Stimulated activated CD4-positive, alpha-beta T cell treated with anti-CD3 and anti-CD28 coated beads, Interleukin-4, amount 100 ng/mL, for 24 hours (primary cell): ENCODE measurements around the gene TTC12.

Source experiments
- DNase-seq: peaks from one replicate; pipeline ENCODE4 v3.0.0-alpha.2; 2020

The TTC12 gene, protein sequence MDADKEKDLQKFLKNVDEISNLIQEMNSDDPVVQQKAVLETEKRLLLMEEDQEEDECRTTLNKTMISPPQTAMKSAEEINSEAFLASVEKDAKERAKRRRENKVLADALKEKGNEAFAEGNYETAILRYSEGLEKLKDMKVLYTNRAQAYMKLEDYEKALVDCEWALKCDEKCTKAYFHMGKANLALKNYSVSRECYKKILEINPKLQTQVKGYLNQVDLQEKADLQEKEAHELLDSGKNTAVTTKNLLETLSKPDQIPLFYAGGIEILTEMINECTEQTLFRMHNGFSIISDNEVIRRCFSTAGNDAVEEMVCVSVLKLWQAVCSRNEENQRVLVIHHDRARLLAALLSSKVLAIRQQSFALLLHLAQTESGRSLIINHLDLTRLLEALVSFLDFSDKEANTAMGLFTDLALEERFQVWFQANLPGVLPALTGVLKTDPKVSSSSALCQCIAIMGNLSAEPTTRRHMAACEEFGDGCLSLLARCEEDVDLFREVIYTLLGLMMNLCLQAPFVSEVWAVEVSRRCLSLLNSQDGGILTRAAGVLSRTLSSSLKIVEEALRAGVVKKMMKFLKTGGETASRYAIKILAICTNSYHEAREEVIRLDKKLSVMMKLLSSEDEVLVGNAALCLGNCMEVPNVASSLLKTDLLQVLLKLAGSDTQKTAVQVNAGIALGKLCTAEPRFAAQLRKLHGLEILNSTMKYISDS

DNA sequence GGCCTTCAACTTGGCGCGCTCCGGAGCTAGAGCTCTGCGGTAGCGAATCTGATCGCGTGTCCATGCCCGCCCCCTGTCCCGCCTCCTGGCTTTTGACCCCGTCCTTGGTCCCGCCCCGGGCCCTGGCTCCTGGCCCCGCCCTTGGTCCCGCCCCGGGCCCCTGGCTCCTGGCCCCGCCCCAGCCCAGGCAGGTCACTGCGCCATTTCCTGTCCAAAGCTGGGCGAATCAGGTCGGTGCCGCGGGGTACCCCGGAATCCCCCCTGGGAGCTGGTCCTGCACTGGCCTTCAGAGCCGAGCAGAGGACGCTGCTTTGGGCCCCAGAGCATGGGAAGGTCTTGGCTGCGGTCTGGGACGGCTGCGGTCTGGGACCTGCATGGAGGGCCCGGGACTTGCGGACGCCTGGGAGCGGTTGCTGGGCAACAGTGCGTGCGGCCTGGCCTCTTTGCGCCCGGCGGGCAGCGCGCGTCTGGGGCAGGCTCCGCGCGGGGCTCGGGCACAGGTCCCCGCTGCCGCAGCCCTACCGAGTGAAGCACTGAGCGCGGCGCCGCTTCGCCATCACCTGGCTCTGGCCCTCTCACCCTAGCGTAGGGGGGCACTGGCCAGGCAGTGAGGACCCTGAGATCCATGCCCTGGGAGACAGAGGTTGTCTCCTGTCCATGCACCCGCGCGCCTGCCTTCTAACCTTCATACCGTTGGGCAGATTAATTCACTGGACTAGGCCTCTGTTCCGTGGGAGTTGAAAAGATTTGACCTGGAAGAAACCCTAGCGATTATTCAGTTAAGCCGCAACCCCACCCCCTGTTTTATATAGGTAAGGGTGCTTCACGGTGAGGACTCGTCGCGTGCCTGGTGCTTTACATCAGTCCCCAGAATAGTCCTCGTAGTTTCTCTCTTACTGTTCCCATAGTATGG is at the start of gene TTC12:
Gene TTC12, plus strand, starts transcription at position 195 of the 913 bp plus-strand sequence. CDS start 1,675 bp downstream, outside the sequence.
- DNase-seq = peak; percentile 93

DNA sequence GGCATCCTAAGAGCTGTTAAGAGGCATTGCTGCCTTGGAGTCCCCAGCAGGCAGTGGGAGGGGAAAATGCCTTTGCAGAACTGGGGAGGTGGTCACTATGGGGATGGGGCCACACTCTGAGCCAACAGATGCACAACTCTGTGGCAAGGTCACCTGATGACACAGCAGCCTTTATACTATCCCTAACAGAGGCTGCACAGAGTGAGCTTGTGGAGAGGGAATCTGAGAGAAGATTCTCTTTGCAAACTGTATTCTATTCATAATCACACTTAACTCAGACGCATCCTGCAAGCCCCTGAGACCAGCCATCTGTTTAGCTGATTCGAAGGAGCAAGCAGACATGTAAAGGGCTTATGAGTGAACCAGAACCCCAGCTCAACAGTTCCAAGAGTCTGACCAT is 49.0 kb upstream of the TTC12 start:
- DNase-seq = no peak

DNA sequence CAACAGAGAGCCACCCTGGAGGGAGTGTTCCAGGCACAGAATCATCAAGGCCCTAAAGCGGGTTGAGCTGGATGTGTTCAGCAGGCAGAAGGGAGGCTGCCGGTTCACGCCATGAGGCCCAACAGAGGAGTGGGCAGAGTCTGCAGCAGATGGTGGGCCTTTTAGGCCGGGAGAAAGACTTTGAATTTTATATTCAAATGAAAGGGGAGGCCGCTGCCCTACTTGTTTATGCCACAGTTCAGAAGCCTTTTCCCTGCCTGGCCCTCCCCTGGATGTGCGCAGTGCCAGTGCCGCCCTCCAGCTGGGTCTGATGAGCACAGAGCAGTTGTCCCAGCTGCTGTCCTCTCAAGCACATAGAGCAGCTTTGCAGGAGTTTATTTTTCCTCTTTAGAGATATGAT is 46.9 kb upstream of the TTC12 start:
- DNase-seq = no peak

DNA sequence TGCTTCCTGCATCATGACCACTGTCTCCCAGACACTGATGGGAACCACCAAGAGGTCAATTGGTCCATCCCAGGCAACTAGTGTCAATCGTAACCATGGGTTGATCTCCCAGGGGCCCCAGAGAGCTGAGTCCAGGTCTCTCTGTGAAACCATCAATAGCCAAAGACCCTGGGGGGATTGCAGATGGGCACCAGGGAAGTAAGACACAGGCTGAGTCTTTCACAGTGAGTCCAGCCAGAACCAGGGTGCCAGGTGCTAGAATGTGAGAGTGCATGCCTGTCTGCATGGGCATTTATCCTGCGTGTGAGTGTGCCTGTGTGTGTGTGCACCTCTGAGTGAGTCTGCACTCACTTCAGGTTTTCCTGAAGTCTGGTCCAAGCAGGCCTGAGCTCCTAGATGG is 45.3 kb upstream of the TTC12 start:
- DNase-seq = no peak

DNA sequence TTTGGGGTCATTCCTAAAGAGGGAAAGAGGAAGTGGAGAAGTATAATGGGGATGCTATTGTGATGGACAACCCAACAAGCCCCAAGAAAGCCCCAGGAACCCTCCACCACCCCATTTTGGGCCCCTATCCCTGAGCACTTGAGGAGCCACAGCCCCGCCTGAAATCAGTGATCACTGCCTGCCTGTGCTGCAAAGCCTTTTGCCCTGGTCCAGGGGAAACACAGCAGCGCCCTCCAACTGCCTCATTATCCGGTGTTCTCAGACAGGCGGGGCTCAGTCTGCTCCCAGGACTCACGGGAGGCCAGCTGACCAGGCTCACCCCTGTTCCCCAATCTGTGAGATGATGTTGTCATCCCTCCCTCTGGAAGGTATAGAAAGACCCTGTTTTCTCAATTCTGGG is 44.7 kb upstream of the TTC12 start:
- DNase-seq = no peak

DNA sequence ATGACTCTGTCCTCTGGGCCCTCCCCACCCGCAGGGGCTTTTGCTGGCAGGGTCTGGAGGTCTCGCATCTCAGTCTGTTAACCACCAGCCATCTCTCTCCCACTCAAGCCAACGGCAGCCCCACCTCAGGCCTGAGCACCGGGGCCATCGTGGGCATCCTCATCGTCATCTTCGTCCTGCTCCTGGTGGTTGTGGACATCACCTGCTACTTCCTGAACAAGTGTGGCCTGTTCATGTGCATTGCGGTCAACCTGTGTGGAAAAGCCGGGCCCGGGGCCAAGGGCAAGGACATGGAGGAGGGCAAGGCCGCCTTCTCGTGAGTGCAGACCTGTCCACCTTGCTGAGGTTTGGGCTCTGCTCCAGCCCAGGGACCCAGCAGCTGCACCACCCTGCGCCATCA is 44.3 kb upstream of the TTC12 start:
- DNase-seq = no peak

DNA sequence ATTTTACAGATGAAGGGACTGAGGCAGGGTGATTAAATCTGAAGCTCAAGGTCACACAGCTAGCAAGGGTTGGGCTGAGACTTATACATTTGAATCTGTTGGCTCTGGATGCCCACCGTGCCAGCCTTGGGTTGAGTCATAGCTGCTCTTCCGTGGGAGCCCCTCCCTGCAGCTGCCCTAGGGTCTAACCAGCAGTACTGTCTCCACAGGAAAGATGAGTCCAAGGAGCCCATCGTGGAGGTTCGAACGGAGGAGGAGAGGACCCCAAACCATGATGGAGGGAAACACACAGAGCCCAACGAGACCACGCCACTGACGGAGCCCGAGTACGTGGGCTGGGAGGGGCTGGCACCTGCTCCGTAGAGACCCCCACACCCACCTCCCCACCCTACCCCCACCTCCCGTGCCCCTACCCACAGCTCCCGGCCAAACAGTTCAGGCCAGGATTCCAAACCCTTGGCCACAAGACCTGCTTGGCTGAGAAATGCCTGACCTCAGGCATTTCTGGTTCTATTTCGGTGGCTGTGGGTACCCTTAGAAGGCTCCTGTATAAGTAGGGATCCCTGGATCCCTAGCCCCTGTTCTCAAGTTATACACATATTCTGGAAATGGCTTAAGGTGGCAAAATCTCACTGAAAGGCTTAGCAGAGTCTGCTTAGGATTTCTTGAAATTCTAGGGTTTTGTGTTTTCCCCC is 42.7 kb upstream of the TTC12 start:
- DNase-seq = no peak

DNA sequence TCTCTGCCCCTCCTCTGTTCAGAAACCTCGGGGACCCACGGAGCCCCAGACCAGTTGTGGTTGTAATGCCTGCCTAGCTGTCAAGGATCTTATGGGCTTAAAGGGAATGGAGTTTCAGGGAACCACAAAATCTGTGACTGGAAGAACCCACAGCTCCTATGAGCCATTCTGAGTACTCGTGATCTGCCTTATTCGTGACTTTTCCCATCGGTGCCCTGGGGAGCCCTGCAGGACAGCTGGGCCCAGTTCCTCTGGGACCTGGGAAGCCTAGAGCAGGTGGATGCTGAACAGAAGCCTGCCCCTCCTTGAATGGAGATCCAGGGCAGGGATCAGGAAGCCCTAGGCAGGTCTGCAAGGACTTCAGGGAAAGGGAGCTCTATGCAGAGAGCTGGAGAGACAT is 42.1 kb upstream of the TTC12 start:
- DNase-seq = no peak

DNA sequence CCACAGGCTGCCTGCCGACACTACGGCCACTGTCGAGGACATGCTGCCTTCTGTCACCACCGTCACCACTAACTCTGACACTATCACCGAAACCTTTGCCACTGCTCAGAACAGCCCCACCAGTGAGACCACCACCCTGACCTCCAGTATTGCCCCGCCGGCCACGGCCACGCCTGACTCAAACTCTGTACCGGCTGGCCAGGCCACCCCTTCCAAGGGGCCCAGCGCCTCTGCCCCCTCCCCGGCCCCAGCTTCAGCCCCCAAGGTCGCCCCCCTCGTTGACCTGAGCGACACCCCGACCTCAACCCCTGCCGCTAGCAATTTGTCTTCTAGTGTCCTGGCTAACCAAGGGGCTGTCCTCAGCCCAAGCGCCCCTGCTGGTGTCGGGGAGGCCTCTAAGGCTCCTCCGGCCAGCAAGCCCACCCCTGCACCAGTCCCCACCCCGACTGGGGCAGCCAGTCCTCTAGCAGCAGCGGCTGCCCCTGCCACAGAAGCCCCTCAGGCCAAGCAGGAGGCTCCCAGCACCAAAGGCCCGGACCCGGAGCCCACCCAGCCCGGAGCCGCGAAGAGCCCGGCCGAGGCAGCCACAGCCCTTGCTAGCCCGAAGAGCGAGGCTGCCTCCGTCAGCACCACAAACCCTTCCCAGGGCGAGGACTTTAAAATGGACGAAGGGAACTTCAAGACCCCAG is 41.3 kb upstream of the TTC12 start:
- DNase-seq = no peak

DNA sequence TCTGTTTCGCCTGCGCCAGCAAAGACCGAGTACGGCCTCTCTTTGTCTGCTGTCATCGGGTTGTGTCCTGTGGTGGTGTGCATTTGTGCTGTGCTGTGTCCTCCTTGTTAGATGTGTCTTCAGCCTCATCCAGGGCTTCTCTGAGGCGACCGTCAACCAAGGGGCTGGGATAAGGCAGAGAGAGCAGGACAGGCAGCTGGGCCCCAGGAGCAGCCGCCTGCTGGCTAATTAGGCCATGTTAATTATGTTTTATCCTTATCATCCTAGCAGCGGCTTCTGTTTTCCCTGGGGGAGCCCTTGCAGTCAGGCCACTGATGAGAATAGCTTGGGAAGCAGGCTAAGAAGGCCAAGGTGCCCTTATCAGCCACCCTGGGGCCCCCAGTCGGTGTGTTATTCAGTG is 40.7 kb upstream of the TTC12 start:
- DNase-seq = no peak

DNA sequence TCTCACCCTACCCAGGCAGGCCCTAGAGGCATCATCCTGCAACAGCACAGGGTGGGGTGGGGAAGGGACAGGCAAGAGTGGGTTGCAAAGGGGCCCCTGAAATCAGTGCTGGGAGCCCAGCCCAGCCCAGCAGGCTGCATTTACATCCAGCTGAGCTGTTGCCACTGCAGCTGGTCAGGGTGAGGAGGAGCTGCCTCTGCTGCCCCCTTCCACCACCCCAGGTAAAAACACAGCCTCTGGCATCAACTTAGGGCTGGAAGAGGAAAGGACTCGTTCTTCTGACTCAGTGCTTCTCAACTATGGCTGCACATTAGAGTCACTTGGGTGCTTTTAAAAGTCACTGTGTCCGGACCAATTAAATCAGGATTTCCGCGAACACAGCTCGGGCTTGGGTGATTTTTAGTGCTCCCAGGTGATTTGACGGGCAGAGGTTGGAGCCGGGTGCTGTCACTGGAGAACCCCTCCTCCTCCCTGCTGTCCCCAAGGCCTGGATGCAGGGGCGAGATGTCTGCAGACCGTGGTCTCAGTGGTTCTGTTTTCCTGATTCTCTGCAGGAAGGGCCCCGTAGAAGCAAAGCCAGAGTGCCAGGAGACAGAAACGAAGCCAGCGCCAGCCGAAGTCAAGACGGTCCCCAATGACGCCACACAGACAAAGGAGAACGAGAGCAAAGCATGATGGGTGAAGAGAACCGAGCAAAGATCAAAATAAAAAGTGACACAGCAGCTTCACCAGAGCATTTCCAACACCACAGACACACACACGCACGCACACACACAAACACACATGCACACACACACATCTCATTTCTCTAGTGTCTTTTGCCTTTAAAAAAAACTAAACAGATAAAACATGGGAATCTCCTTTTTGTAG is 39.4 kb upstream of the TTC12 start:
- DNase-seq = no peak

DNA sequence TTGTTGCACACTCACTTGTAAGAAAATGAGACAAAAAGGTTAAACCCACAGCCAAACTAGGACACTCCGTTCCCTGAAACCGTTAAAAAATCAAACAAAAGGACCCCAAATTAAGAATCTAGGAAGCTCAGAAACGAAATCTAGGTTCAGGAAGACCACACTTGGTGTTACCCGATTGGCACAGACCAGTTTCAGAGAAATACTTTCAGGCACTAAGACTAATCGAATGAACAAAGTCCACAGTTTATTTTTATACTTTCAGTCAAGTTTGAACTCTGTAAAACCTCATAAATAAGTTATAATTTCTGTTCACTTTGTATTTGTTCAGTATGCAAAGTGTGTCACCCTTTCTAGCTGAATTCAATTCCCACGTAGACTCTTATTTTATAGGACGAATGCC is 38.8 kb upstream of the TTC12 start:
- no peak for DNase-seq

DNA sequence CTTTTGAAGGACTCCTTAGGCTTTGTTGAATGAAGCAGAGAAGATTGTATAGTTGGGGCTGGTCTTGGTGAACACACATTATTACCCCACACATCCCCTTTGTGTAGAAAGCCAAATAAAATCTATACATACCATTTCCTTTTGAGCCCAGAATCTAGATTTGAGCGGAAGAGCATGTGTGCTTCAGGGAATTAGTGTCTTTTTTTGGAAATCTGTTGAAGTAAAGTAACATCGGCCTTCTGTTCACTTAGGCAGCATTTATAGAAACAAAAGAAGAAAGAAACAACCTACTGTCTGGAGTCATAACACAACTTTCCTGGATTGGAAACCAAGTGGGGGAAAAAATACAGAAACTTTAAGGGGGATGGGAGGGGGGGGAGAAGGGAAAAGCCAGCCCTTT is 37.9 kb upstream of the TTC12 start:
- no peak for DNase-seq

DNA sequence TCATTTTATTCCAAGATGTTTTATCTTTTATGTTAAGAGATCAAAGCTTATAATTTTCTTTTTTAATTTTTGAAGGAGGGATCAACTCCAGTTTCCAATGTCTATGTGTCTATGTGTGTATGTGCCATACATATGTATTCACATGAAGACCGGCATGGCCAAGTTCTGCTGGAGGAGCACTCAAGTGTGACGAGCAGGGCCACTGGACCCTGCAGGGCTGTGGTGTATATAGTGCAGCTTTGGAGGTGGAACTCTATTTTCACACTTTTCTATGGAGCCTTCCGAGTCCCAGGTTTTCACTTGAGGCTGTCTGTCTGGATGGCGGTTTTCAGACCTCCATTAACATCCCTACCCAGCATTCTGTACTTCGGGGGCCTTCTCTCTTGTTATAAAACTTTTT is 36.5 kb upstream of the TTC12 start:
- no peak for DNase-seq

DNA sequence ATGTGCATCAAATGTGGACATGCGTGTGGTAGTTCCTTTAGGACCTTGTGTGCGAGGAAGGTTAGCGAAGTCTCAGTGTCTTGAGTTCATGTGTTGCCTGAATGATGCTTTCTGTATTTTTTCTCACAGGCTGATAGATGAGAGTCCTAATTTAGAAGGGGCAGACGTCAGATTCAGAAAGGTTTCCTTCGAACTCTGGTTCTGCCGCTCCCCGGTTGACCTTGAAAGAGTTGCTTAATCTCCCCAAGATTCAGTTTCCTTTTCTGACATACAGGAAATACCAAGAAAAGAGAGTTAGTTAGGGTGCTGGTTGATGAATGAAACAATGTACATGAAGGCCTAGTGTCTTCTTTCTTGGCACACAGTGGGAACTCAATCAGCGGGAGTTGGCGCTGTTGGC is 35.9 kb upstream of the TTC12 start:
- no peak for DNase-seq

DNA sequence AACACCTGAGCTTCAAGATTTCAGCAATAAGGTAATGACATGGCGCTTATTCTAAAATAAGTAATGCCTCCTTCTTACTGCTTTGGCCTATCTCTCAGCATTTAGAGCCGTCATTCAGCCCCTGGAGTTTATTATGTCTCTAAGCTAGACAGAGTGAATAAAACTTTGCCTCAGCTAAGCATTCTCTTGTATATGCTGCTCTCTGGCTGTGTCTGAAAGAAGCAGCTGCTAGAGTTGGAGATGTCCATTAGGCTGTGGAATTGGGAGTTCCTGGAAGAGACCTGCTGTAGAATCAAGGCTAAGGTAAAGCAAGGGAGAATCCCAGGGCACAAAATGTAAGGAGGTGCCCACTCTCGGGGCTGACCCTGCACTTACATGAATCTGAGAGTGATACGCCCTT is 35.5 kb upstream of the TTC12 start:
- no peak for DNase-seq

DNA sequence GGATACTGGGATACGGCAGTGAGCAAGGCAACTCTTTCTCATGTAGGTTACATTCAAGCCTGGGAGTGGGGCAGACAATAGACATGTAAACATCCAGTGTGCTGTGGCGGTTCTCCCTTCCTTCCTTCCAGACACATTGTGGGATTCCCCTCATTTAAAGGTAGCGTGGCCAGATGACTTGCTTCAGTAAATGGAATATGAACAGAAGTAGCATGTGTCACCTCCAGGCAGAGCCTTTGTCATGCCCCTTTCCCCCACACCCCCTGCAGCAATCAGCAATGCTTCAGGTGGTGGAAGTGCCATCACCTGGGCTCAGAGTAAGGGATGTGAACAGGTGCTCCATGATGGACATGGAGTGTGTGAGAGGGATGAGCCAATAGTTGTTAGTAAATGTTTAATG is 34.8 kb upstream of the TTC12 start:
- no peak for DNase-seq

DNA sequence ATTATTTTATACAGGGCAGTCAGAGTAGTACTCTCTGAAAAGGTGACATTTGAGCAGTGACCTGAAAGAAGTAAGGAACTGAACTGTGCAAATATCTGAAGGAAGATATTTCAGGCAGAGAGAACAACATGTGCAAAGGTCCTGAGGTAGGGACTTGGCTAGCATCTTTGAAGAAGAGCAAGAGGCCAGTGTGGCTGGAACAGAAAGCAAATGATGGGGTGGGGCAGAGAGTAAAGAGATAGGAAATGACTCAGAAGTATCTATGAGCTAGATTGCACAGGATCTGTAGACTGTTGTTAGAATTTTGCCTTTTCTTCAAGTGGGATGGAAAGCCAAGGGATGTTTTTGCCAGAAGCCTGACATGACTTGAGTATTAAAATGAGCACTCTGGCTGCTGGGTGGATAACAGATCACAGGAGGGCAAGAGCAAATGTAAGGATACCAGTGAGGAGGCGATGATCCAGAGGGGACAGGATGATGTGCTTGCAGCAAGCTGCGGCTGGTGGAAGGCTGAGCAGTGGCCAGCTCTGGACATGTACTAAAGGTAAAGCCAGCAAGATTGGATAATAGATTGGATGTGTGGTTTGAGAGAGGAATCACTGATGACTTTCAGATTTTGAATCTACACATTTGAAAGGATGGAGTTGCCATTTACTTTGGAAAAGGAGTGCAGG is 33.2 kb upstream of the TTC12 start:
- no peak for DNase-seq

DNA sequence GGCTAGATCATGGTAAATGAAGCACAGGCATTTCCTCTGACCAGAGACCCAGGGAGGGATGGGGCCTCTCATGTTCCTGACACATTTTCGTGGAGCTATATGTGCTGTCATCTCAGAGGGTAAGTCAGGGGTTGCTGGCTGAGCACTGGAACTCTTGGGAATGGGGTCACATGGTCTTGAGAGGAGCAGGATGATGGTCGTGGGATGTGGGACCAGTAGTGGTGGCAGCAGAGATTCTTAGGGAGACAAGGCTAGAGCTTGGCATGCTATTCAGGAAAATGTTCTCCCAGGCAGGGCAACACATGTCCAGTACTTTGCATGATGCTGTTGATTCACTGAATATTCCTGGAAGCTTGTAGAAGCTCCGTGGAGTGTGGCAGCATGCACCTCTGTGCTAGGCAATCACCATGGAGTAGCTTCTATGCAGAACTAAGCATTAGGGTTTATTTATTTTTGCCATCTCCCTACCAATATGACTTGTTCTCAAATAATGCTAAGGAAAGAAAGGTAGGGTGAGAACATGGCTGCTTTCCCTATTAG is 31.4 kb upstream of the TTC12 start:
- DNase-seq = no peak

DNA sequence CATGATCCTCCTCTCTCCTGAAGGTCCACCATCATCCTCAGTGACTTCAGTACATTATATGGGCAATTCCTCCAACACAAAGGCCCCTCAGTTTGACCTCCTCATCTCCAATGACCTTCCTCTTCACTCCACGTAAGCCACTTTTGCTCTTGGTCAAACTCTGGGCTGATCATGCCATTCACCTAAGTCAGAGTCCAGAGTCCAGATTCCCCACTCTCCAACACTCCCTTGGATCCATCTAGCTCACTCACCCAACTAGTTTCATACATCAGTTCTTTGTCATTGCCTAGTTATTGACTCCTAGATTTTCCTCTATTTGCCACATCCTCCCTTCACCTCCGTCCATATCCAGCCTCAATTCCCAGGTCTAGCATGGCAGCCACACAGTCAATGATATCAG is 30.5 kb upstream of the TTC12 start:
- no peak for DNase-seq
